Heart left ventricle (tissue), 16 donors: ENCODE results near the gene TOPBP1. TPM values are rescaled to one million over a fixed set of nuclear protein-coding genes. Genes with fewer than 3 reads are reported as not detected.
"Not testable (repeated sequence)": the region's sequence is repeated elsewhere in the genome, so short reads cannot be mapped to it uniquely, and the experiment has no call there.

Experiments used
- ATAC-seq, 4 donors: fragments of 200-7000 bp; cut with Tn5 transposase; one replicate each; pipeline ENCODE4 v1.9.1; 2020 to 2022; ENCODE audit warnings: moderate library complexity in 4 of 4, mild to moderate bottlenecking in 3 of 4, moderate number of reproducible peaks in 1 of 4
- DNase-seq, 5 donors: peaks; one replicate each; pipeline ENCODE4 v3.0.0-alpha.2; 2020
- H3K27ac ChIP-seq, 12 donors: fragments of 200-600 bp; sonication (generic) in 4 of 12; one replicate each; pipeline versions ENCODE4 v1.5.0 to v1.8.0; 2016 to 2022; ENCODE audit warnings: mild to moderate bottlenecking in 2 of 12
- H3K27me3 ChIP-seq, 9 donors: fragments of 200-600 bp; sonication (generic) in 2 of 9; one replicate each; pipeline versions ENCODE4 v1.5.1 to v1.8.0; 2016 to 2022; ENCODE audit warnings: mild to moderate bottlenecking in 3 of 9
- H3K36me3 ChIP-seq, 9 donors: fragments of 200-600 bp; sonication (generic) in 2 of 9; one replicate each; pipeline versions ENCODE4 v1.5.0 to v1.8.0; 2018 to 2022; ENCODE audit warnings: mild to moderate bottlenecking in 2 of 9
- H3K4me1 ChIP-seq, 12 donors: fragments of 200-600 bp; sonication (generic) in 4 of 12; one replicate each; pipeline versions ENCODE4 v1.5.0 to v1.8.0; 2016 to 2022; ENCODE audit warnings: mild to moderate bottlenecking in 3 of 12
- H3K4me3 ChIP-seq, 12 donors: fragments of 200-600 bp; sonication (generic) in 4 of 12; one replicate each; pipeline versions ENCODE4 v1.5.0 to v1.8.0; 2017 to 2022; ENCODE audit warnings: mild to moderate bottlenecking in 9 of 12, moderate library complexity in 4 of 12
- H3K9me3 ChIP-seq, 12 donors: fragments of 200-600 bp; sonication (generic) in 4 of 12; one replicate each; pipeline versions ENCODE4 v1.5.0 to v1.8.0; 2016 to 2022; ENCODE audit warnings: mild to moderate bottlenecking in 1 of 12
- POLR2A ChIP-seq, 2 donors: fragments of 450-650 bp; IDR thresholded peaks; one replicate each; pipeline ENCODE4 v1.6.1; 2017; ENCODE audit warnings: antibody characterized with exemption in 2 of 2, mild to moderate bottlenecking in 2 of 2, moderate library complexity in 2 of 2
- WGBS, 4 donors: extraction: QIAGEN DNeasy Blood & Tissue Kit in 2 of 4; methylation state at CpG; one replicate each; pipeline versions ENCODE4 v1.1.5 to v1.1.7; 2013 to 2018; 5-methylcytosine and 5-hydroxymethylcytosine counted together
- intact Hi-C, 10 donors: fragments of 100-400 bp; cut with DNase I; formaldehyde crosslinking; loops; one replicate each; pipeline versions ENCODE4 v1.11.1 to v1.14.2; 2022
- polyA plus RNA-seq, 2 donors: library from polyadenylated mRNA; stranded (reverse); fragments of 200-250 nt; gene quantifications; one replicate each; pipeline ENCODE4 v1.2.3, GENCODE V29; 2013
- total RNA-seq, 9 donors: library from RNA; depleted of rRNA in 2 of 9; stranded (reverse); fragments of >200 nt in 2 of 9; fragmentation: NEBNext Ultra II Directional in 3 of 9; extraction: Animal tissue kit (Norgen Biotek cat#: 25700) in 3 of 9; gene quantifications; one replicate each; pipeline versions ENCODE4 v1.1.0 to v1.2.4, GENCODE V29; 2016 to 2023
- TF ChIP-seq, protein P1 (sequence below), 12 donors: fragments of 200-600 bp; sonication (generic) in 4 of 12; IDR thresholded peaks; one replicate each; pipeline versions ENCODE4 v1.5.0 to v1.8.0; 2018 to 2022; ENCODE audit warnings: antibody characterized with exemption in 12 of 12, mild to moderate bottlenecking in 5 of 12
- donor health status: ischemic (EF 13 %, LVEDD 7.1; RV severe dilation, severe dysfunction).
- donor health status: healthy with polysubstance abuse.
- donor health status: DM: no; HTN: yes; CAD: no.
- donor health status: DM: no; HTN: no; CAD: no.
- donor health status: ischemic (EF 25% LVEDD 6.9; RV normal size, moderate dysfunction).
- donor health status: ischemic (EF 25% LVEDD 5.7; RV mildly dilated, moderate dysfunction).
- donor health status: healthy.
- donor health status: DM: yes; HTN: yes; CAD: no.
- donor health status: ischemic (EF 35%, LVEDD 5.7; RV mildly dilated, moderate dysfunction).
- donor health status: nonischemic (EF 11% LVEDD 7.7; RV severe dilation, severe dysfunction).
- donor health status: DM: yes; HTN: yes; CAD: no.
- donor health status: PGD.
- donor health status: ischemic (EF 29% LVEDD 5.4; RV normal size, mild dysfunction).
- donor health status: nonischemic (EF 23%, LVEDD 6.1; RV moderate dilation, normal function).

The TOPBP1 gene
- total and polyA plus RNA-seq, 11 donors, result 2.6 to 18.3 (median 11.7) TPM

DNA sequence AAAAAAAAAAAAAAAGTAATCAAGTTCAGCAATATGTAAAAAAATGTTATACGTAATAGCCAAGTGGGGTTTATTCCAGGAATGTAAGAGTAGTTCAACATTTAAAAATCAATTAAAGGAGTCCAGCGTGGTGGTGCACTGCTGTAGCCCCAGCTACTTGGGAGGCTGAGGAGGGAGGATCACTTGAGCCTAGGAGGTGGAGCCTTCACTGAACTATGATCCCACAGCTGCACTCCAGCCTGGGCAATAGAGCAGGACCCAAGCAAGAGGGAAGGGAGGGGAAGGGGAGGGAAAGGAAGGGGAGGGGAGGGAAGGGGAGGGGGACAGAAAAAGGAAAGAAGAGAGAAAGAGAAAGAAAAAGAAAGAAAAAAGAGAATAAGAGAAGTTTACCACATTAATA, 10.7 kb upstream of the TOPBP1 start:
- H3K4me3 ChIP-seq, result no peak overlapping the region
- H3K27me3 ChIP-seq, result peaks cover 0 to 40% (median 12%) of the 10 kb centered on the region in 9 donors
- ATAC-seq (no peak), DNase-seq (no peak)
- intact Hi-C loops, result no loop called here
- peaks cover 0 to 13% (median 0%) of the 10 kb centered on the region in 12 donors for H3K4me1 ChIP-seq
- no peak overlapping the region for H3K27ac ChIP-seq
- H3K9me3 ChIP-seq, result no peaks in the 10 kb centered on the region
- TF ChIP-seq, protein P1, sequence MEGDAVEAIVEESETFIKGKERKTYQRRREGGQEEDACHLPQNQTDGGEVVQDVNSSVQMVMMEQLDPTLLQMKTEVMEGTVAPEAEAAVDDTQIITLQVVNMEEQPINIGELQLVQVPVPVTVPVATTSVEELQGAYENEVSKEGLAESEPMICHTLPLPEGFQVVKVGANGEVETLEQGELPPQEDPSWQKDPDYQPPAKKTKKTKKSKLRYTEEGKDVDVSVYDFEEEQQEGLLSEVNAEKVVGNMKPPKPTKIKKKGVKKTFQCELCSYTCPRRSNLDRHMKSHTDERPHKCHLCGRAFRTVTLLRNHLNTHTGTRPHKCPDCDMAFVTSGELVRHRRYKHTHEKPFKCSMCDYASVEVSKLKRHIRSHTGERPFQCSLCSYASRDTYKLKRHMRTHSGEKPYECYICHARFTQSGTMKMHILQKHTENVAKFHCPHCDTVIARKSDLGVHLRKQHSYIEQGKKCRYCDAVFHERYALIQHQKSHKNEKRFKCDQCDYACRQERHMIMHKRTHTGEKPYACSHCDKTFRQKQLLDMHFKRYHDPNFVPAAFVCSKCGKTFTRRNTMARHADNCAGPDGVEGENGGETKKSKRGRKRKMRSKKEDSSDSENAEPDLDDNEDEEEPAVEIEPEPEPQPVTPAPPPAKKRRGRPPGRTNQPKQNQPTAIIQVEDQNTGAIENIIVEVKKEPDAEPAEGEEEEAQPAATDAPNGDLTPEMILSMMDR (IDR thresholded peaks at IDR 0.05), result no peak
- no peak for TF ChIP-seq POLR2A (IDR thresholded peaks at IDR 0.05)
- 93 to 97% (median 94%) methylated on average over 2 of the region's 2 CpGs for WGBS, 4 donors
- H3K36me3 ChIP-seq, result no peaks in the 10 kb centered on the region

DNA sequence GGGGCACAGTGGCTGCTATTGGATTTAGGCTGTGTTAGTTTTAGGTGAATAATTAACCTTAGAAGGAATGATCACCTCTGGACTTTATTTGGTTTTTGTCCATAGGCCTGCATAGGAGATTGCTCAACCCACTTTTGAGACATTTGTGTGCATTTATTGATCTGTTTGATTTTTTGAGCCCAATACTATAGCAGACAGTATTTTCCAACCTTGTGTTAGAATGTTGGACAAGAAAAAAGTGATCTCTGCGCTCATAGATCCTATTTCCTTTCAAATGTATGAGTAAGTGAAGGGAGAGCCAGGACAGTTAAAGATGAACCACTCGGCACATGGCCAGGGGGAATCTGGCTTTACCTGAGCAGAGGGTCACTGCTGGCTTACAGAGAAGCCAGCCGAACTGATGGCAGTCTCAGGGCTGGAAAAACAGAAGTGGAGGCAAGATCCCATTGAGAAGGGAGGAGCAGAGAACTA, 8.8 kb upstream of the TOPBP1 start:
- ATAC-seq (no peak), DNase-seq (no peak)
- H3K27me3 ChIP-seq, result peaks cover 0 to 31% (median 12%) of the 10 kb centered on the region in 9 donors
- H3K9me3 ChIP-seq, result no peaks in the 10 kb centered on the region
- no peaks in the 10 kb centered on the region for H3K36me3 ChIP-seq
- no peak overlapping the region for H3K27ac ChIP-seq
- intact Hi-C loops, result no loop called here
- 92 to 94% (median 94%) methylated on average over 3 of the region's 3 CpGs for WGBS, 4 donors
- peaks cover 0 to 13% (median 0%) of the 10 kb centered on the region in 12 donors for H3K4me1 ChIP-seq
- no peak overlapping the region for H3K4me3 ChIP-seq
- TF ChIP-seq POLR2A (IDR thresholded peaks at IDR 0.05), result no peak
- TF ChIP-seq, protein P1 (IDR thresholded peaks at IDR 0.05), result no peak

DNA sequence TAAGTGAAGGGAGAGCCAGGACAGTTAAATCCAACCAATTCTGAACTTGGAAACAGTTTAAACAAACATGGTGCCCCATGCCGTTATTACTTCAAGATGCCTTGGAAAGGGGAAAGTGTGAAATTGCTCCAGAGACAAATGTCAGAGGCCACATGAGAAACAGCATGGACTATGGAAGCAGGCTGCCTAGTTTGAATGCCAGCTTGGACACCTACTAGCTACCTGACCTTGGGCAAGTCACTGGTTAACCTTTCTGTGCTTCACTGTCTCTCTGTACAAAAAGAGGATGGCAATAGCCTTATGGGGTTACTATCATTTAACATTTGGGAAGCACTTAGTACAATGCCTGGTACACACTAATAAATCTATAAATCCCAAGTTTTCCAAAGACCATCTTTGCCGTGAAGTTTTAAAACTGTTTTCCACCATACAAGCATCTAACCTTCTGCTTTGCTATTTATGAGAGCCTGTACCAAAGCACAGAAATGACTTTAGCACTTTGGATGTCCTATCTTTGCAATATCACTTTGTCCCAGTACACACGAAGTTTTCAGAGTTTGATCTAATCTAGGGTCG, 8.3 kb upstream of the TOPBP1 start:
- intact Hi-C loops, result loop anchor here in 7 of 10 donors (5.0 to 10.0 kb wide), 6 partner anchors 135 to 257 kb away; partner anchors contain the start of genes RAB6B (in 1 of the 7) and SRPRB (in 1 of the 7)

DNA sequence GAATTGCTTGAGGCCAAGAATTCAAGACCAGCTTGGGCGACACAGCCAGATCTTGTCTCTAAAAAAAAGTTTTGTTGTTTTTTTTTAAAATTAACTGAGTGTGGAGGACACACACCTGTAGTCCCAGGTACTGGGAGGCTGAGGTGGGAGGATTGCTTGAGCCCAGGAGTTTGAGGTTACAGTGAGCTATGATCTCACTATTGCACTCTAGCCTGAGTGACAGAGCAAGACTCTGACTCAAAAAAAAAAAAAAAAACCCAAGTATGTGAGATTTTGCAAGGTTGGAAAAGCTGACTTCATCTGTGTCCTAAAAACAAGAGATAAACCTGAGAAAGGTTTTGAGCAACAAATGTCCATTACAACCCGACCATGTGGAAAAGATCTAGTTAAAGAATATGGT, 5.4 kb upstream of the TOPBP1 start:
- no peak for DNase-seq
- intact Hi-C loops, result loop anchor here in 7 of 10 donors (5.0 to 10.0 kb wide), 6 partner anchors 138 to 260 kb away; partner anchors contain the start of genes RAB6B (in 1 of the 7) and SRPRB (in 1 of the 7)
- ATAC-seq, result no peak
- Histone ChIP-seq H3K36me3 (no peaks in the 10 kb centered on the region), H3K9me3 (no peaks in the 10 kb centered on the region), H3K4me1 (peaks cover 0 to 18% (median 9%) of the 10 kb centered on the region in 12 donors), H3K27me3 (peaks cover 0 to 2% (median 0%) of the 10 kb centered on the region in 9 donors), H3K4me3 (no peak overlapping the region), H3K27ac (no peak overlapping the region)
- 85 to 93% (median 92%) methylated on average over 2 of the region's 2 CpGs for WGBS, 4 donors
- TF ChIP-seq, protein P1 (IDR thresholded peaks at IDR 0.05), result no peak
- TF ChIP-seq POLR2A (IDR thresholded peaks at IDR 0.05), result no peak

More for the DNA sequence above, 8.3 kb upstream of the TOPBP1 start:
- 84 to 89% (median 87%) methylated on average over 4 of the region's 4 CpGs for WGBS, 4 donors
- DNase-seq (no peak), ATAC-seq (no peak)
- Histone ChIP-seq H3K4me1 (peaks cover 0 to 13% (median 0%) of the 10 kb centered on the region in 12 donors), H3K36me3 (no peaks in the 10 kb centered on the region), H3K9me3 (no peaks in the 10 kb centered on the region), H3K27ac (no peak overlapping the region), H3K27me3 (peaks cover 0 to 28% (median 12%) of the 10 kb centered on the region in 9 donors), H3K4me3 (no peak overlapping the region)
- TF ChIP-seq, protein P1 (IDR thresholded peaks at IDR 0.05), result no peak
- TF ChIP-seq POLR2A (IDR thresholded peaks at IDR 0.05), result no peak

DNA sequence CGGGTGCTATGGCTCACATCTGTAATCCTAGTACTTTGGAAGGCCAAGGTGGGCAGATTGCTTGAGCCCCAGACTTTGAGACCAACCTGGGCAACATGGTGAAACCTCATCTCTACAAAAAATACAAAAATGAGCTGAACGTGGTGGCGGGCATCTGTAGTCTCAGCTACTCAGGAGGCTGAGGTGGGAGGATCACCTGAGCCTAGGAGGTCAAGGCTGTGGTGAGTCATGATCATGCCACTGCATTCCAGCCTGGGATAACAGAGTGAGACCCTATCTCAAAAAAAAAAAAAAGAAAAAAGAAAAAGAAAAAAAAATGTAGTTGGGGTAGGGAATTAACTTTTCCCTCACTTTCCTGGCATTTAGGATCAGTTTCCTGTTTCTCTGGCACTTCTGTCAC, 3.4 kb upstream of the TOPBP1 start:
- intact Hi-C loops, result loop anchor here in 7 of 10 donors (5.0 to 10.0 kb wide), 6 partner anchors 140 to 262 kb away; partner anchors contain the start of genes RAB6B (in 1 of the 7) and SRPRB (in 1 of the 7)
- not testable (repeated sequence) for ATAC-seq
- peaks cover 0 to 28% (median 17%) of the 10 kb centered on the region in 12 donors for H3K4me1 ChIP-seq

More for the DNA sequence above, 3.4 kb upstream of the TOPBP1 start:
- WGBS, 4 donors, result 90 to 98% (median 94%) methylated on average over 3 of the region's 3 CpGs
- not testable (repeated sequence) for H3K4me3 ChIP-seq, H3K36me3 ChIP-seq, H3K27ac ChIP-seq, H3K9me3 ChIP-seq, DNase-seq, H3K27me3 ChIP-seq
